H1 (cell line): ENCODE data around the gene TPD52L1. TPM values are rescaled to one million over a fixed set of nuclear protein-coding genes. Genes with fewer than 3 reads are reported as not detected.

Source experiments
- CTCF ChIA-PET: fragments of 300-600 bp; sonication (Branson Sonifier 250); formaldehyde crosslinking; loops from one replicate; lab custom pipeline; 2021; ENCODE audit not compliant: partially characterized antibody; lab: Charles Lee
- POLR2A ChIA-PET: fragments of 300-600 bp; sonication (Branson Sonifier 250); formaldehyde crosslinking; loops from one replicate; lab custom pipeline; 2021; ENCODE audit warnings: inconsistent platforms; ENCODE audit not compliant: partially characterized antibody; lab: Charles Lee
- DNase-seq, 2 experiments: peaks; one replicate each; pipeline versions ENCODE4 v3.0.0 to v3.0.0-alpha.2; 2010 to 2022; ENCODE audit warnings: low spot score in 2 of 2, low read depth in 1 of 2, mixed read lengths in 1 of 2
- FAIRE-seq: peaks from 2 replicates; lab custom pipeline; 2011; peaks lifted over from hg19 to GRCh38; lab: Jason Lieb, UNC
- H2AFZ ChIP-seq: 2 replicates; pipeline ENCODE4 v1.8.1; 2012; ENCODE audit warnings: low read length, inconsistent platforms
- H2AK5ac ChIP-seq: 2 replicates; pipeline ENCODE4 v1.6.1; 2013; ENCODE audit warnings: low read depth, low read length
- H2BK120ac ChIP-seq: replicated peaks from 2 replicates; pipeline ENCODE3; 2013; ENCODE audit warnings: low read depth, low read length, inconsistent platforms
- H2BK12ac ChIP-seq: 2 replicates; pipeline ENCODE4 v1.6.1; 2013; ENCODE audit warnings: low read depth, low read length
- H2BK15ac ChIP-seq: 2 replicates; pipeline ENCODE4 v1.6.1; 2013; ENCODE audit warnings: low read length
- H2BK20ac ChIP-seq: 2 replicates; pipeline ENCODE4 v1.6.1; 2013; ENCODE audit warnings: low read length
- H2BK5ac ChIP-seq: 2 replicates; pipeline ENCODE4 v1.6.1; 2013; ENCODE audit warnings: low read depth, low read length
- H3K14ac ChIP-seq: 2 replicates; pipeline ENCODE4 v1.6.1; 2013; ENCODE audit warnings: inconsistent platforms; ENCODE audit not compliant: insufficient read length
- H3K18ac ChIP-seq: 2 replicates; pipeline ENCODE4 v1.6.1; 2013; ENCODE audit warnings: low read length; ENCODE audit errors: extremely low read depth
- H3K23ac ChIP-seq: 2 replicates; pipeline ENCODE4 v1.6.1; 2013; ENCODE audit warnings: inconsistent platforms; ENCODE audit not compliant: insufficient read length
- H3K23me2 ChIP-seq: 2 replicates; pipeline ENCODE4 v1.6.1; 2013; ENCODE audit warnings: low read depth, low read length
- H3K27ac ChIP-seq: 2 replicates; pipeline ENCODE4 v1.6.1; 2011; ENCODE audit warnings: low read depth, low read length, inconsistent platforms
- H3K27me3 ChIP-seq, 4 experiments: replicated peaks in 1 of 4; 1 replicate in 1 of 4; 2 replicates in 3 of 4; pipeline versions ENCODE4 v1.6.1 to v1.8.1; 2011 to 2013; ENCODE audit warnings: low read length in 3 of 4, mild to moderate bottlenecking in 3 of 4, inconsistent platforms in 2 of 4, mixed read lengths in 2 of 4, moderate library complexity in 1 of 4; ENCODE audit not compliant: control insufficient read depth in 3 of 4, insufficient read depth in 3 of 4; ENCODE audit errors: extremely low read depth in 1 of 4
- H3K36me3 ChIP-seq, 4 experiments: 2 replicates each; pipeline versions ENCODE4 v1.6.1 to v1.8.1; 2011 to 2013; ENCODE audit warnings: mild to moderate bottlenecking in 4 of 4, low read length in 3 of 4, moderate library complexity in 2 of 4, control low read depth in 1 of 4, inconsistent platforms in 1 of 4; ENCODE audit not compliant: insufficient read depth in 4 of 4, control insufficient read depth in 2 of 4
- H3K4ac ChIP-seq: replicated peaks from 2 replicates; pipeline ENCODE3; 2013; ENCODE audit warnings: low read length, low read depth, mixed read lengths, inconsistent platforms; ENCODE audit not compliant: insufficient read length
- H3K4me1 ChIP-seq, 4 experiments: replicated peaks in 1 of 4; 1 replicate in 1 of 4; 2 replicates in 3 of 4; pipeline versions ENCODE4 v1.6.1 to v1.8.1; 2011 to 2013; ENCODE audit warnings: low read length in 3 of 4, inconsistent platforms in 2 of 4, mixed read lengths in 1 of 4; ENCODE audit not compliant: insufficient read depth in 4 of 4, control insufficient read depth in 3 of 4
- H3K4me2 ChIP-seq, 2 experiments: 2 replicates each; pipeline versions ENCODE4 v1.6.1 to v1.8.1; 2011 to 2013; ENCODE audit warnings: low read depth in 2 of 2, low read length in 2 of 2, control low read depth in 1 of 2, inconsistent platforms in 1 of 2, mild to moderate bottlenecking in 1 of 2; ENCODE audit not compliant: insufficient read depth in 1 of 2
- H3K4me3 ChIP-seq, 4 experiments: fragments of 200-600, 300-600 bp in 1 of 4; sonication (generic), shearing (Covaris generic), sonication (Bioruptor Twin) in 1 of 4; 2 replicates each; pipeline versions ENCODE4 v1.5.1 to v1.8.1; 2011 to 2016; ENCODE audit warnings: low read length in 4 of 4, low read depth in 3 of 4, control low read depth in 2 of 4, inconsistent platforms in 2 of 4, mild to moderate bottlenecking in 2 of 4, mixed read lengths in 1 of 4, moderate library complexity in 1 of 4; ENCODE audit not compliant: insufficient read depth in 2 of 4; ENCODE audit errors: extremely low read depth in 1 of 4
- H3K56ac ChIP-seq: replicated peaks from 2 replicates; pipeline ENCODE3; 2013; ENCODE audit warnings: low read depth, mild to moderate bottlenecking, mixed read lengths, low read length, inconsistent platforms; ENCODE audit not compliant: insufficient read length
- H3K79me1 ChIP-seq: 2 replicates; pipeline ENCODE4 v1.6.1; 2013; ENCODE audit warnings: low read depth, low read length, control low read depth
- H3K79me2 ChIP-seq, 2 experiments: 2 replicates each; pipeline versions ENCODE4 v1.6.1 to v1.8.1; 2012 to 2013; ENCODE audit warnings: low read length in 2 of 2, mild to moderate bottlenecking in 2 of 2, inconsistent platforms in 1 of 2; ENCODE audit not compliant: insufficient read depth in 2 of 2, control insufficient read depth in 1 of 2
- H3K9ac ChIP-seq, 4 experiments: replicated peaks in 1 of 4; 1 replicate in 1 of 4; 2 replicates in 3 of 4; pipeline versions ENCODE4 v1.6.1 to v1.8.1; 2011 to 2013; ENCODE audit warnings: low read depth in 3 of 4, low read length in 3 of 4, control low read depth in 2 of 4, mild to moderate bottlenecking in 2 of 4, moderate library complexity in 2 of 4, inconsistent platforms in 1 of 4; ENCODE audit errors: extremely low read depth in 1 of 4
- H3K9me3 ChIP-seq, 2 experiments: 2 replicates each; pipeline versions ENCODE4 v1.6.1 to v1.8.1; 2012 to 2013; ENCODE audit warnings: mild to moderate bottlenecking in 2 of 2, moderate library complexity in 2 of 2, control low read depth in 1 of 2, inconsistent platforms in 1 of 2, low read depth in 1 of 2, low read length in 1 of 2, mixed read lengths in 1 of 2; ENCODE audit not compliant: insufficient read depth in 2 of 2
- H4K20me1 ChIP-seq, 2 experiments: replicated peaks in 1 of 2; 2 replicates each; pipeline versions ENCODE3 to v1.8.1; 2011 to 2013; ENCODE audit warnings: inconsistent platforms in 2 of 2, low read length in 2 of 2, mild to moderate bottlenecking in 1 of 2; ENCODE audit not compliant: insufficient read depth in 2 of 2, control insufficient read depth in 1 of 2
- H4K5ac ChIP-seq: 2 replicates; pipeline ENCODE4 v1.6.1; 2013; ENCODE audit warnings: low read length, low read depth, mixed read lengths, inconsistent platforms; ENCODE audit not compliant: insufficient read length
- H4K8ac ChIP-seq: 2 replicates; pipeline ENCODE4 v1.8.0; 2013; ENCODE audit warnings: mild to moderate bottlenecking, moderate library complexity, low read length, inconsistent platforms; ENCODE audit not compliant: insufficient read depth; ENCODE audit errors: extremely low read depth
- H4K91ac ChIP-seq: replicated peaks from 2 replicates; pipeline ENCODE3; 2013; ENCODE audit warnings: low read length, mixed read lengths, inconsistent platforms; ENCODE audit not compliant: insufficient read length
- BCL11A ChIP-seq, 2 experiments: IDR thresholded peaks; one replicate each; pipeline ENCODE4 v1.6.1; 2011; ENCODE audit warnings: low read depth in 2 of 2, low read length in 2 of 2, mild to moderate bottlenecking in 2 of 2
- CBX8 ChIP-seq: fragments of 300-800, 300-1000 bp; sonication (generic); IDR thresholded peaks from 2 replicates; pipeline ENCODE4 v1.7.1; 2016; ENCODE audit warnings: low read depth, low read length, borderline replicate concordance
- JUN ChIP-seq: IDR thresholded peaks from 2 replicates; pipeline ENCODE4 v1.6.1; 2011; ENCODE audit warnings: low read depth, mild to moderate bottlenecking, improper control_type of control experiment, low read length
- KDM4A ChIP-seq: IDR thresholded peaks from one replicate; pipeline ENCODE4 v1.7.1; 2012; ENCODE audit warnings: low read depth, mild to moderate bottlenecking, moderate library complexity, low read length, inconsistent platforms; ENCODE audit not compliant: severe bottlenecking
- TCF12 ChIP-seq: IDR thresholded peaks from 2 replicates; pipeline ENCODE4 v1.6.1; 2011; ENCODE audit warnings: low read depth, mild to moderate bottlenecking, low read length
- WGBS, 2 experiments: shearing (Covaris generic) in 1 of 2; methylation state at CpG; one replicate each; pipeline versions ENCODE4 v1.1.6 to v1.1.7; 2013 to 2015; ENCODE audit warnings: low lambda C conversion rate in 2 of 2, mixed read lengths in 2 of 2, inconsistent platforms in 1 of 2, low coverage in 1 of 2, missing lambda C conversion rate in 1 of 2; ENCODE audit not compliant: insufficient replicate concordance in 2 of 2, insufficient coverage in 1 of 2, insufficient read length in 1 of 2; ENCODE audit errors: extremely low coverage in 1 of 2, missing lambda C conversion rate in 1 of 2; 5-methylcytosine and 5-hydroxymethylcytosine counted together
- polyA plus RNA-seq, 7 experiments: library from polyadenylated mRNA; depleted of rRNA in 3 of 7; stranded (reverse) in 5 of 7; unstranded in 2 of 7; fragments of >200 nt in 5 of 7; fragments of 200-250 nt in 2 of 7; gene quantifications; 1 replicate in 5 of 7; 2 replicates in 1 of 7; 4 replicates in 1 of 7; pipeline versions ENCODE4 v1.2.1 to v1.2.3, GENCODE V29; 2011 to 2013; ENCODE audit warnings: missing spikeins in 2 of 7, mixed read lengths in 2 of 7
- total RNA-seq: library from RNA; stranded (reverse); fragmentation: NEBNext Ultra II Directional; extraction: Animal tissue kit (Norgen Biotek cat#: 25700); gene quantifications from 2 replicates; pipeline ENCODE4 v1.2.1, GENCODE V29; 2021

Gene TPD52L1
- total and polyA plus RNA-seq, 2 of the 8 experiments (the other 6 are each of a cell fraction or from before 2014, with no cell fraction given), result 7.4 to 14.2 TPM

- CTCF ChIA-PET, result interaction anchor here (0.6 to 1.8 kb wide), 4 partner anchors 9 to 404 kb away, joined by 3 to 4 read pairs (median 4); no protein-coding TSS in a partner anchor
- H3K36me3 ChIP-seq, result no peaks in the 10 kb centered on the region
- H4K20me1 ChIP-seq, result no peaks in the 10 kb centered on the region
- H4K91ac ChIP-seq, result no peak overlapping the region
- H2BK12ac ChIP-seq, result no peak overlapping the region
- no peak overlapping the region for H3K4ac ChIP-seq
- H2AFZ ChIP-seq, result no peak overlapping the region
- DNase-seq, result no peak
- no peak overlapping the region for H3K4me3 ChIP-seq
- H3K4me1 ChIP-seq, result peaks cover 0 to 2% (median under 1%) of the 10 kb centered on the region in 4 experiments; a peak in 2 of 7 replicates
- no peak overlapping the region for H2BK120ac ChIP-seq
- no peak overlapping the region for H3K9ac ChIP-seq
- no peaks in the 10 kb centered on the region for H3K9me3 ChIP-seq
- H3K23ac ChIP-seq, result no peak overlapping the region
- H3K18ac ChIP-seq, result no peak overlapping the region
- no peak overlapping the region for H3K4me2 ChIP-seq
- H4K5ac ChIP-seq, result no peak overlapping the region
- no peak overlapping the region for H3K56ac ChIP-seq
- no peaks in the 10 kb centered on the region for H3K79me1 ChIP-seq
- H2AK5ac ChIP-seq, result no peak overlapping the region
- POLR2A ChIA-PET, result no interaction called here
- no peak overlapping the region for H3K27ac ChIP-seq
- H3K79me2 ChIP-seq, result no peaks in the 10 kb centered on the region
- no peak overlapping the region for H2BK15ac ChIP-seq
- H3K23me2 ChIP-seq, result no peaks in the 10 kb centered on the region
- H3K14ac ChIP-seq, result no peak overlapping the region
- H3K27me3 ChIP-seq, result no peaks in the 10 kb centered on the region
- no peak overlapping the region for H2BK5ac ChIP-seq
- no peak overlapping the region for H4K8ac ChIP-seq
- 72% methylated on average over 1 of the region's 1 CpG; no CpG with 5 or more reads in 1 of the 2 experiments for WGBS, 2 experiments
- FAIRE-seq, result no peak
- H2BK20ac ChIP-seq, result no peak overlapping the region
- TF ChIP-seq BCL11A (IDR thresholded peaks at IDR 0.05; ENCODE audit: low read depth in 2 of 2, low read length in 2 of 2) (no peak), CBX8 (no peak), TCF12 (no peak), JUN (no peak), KDM4A (no peak)
These were observed 96.9 kb downstream of the TPD52L1 start for GRCh38 chr6:125250511-125250910.
